Measurements from ENCODE around the gene MAMDC4.
"Not testable (repeated sequence)": the region's sequence is repeated elsewhere in the genome, so short reads cannot be mapped to it uniquely, and the experiment has no call there.

DNA sequence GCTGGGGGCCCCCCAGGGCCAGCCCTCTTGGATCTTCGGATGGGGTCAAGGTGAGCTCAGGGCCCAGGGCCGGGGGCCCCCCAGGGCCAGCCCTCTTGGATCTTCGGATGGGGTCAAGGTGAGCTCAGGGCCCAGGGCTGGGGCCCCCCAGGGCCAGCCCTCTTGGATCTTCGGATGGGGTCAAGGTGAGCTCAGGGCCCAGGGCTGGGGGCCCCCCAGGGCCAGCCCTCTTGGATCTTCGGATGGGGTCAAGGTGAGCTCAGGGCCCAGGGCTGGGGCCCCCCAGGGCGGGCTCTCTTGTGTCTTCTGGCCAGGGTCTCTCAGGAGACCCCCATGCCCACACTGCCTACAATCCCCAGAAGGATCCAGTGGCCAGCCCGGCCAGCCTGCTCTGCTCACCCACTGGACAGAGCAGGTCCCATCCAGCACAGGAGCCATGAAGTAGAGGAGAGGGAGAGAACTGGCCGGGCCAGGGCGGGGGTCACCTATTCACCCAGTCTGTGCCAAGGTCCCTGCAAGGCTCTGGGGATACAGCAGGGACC, 49.1 kb upstream of the MAMDC4 start:
- TF ChIP-seq POLR2A, POLR2AphosphoS5 (IDR thresholded peaks at IDR 0.05): not testable (repeated sequence)
- TF ChIP-seq, protein P1, sequence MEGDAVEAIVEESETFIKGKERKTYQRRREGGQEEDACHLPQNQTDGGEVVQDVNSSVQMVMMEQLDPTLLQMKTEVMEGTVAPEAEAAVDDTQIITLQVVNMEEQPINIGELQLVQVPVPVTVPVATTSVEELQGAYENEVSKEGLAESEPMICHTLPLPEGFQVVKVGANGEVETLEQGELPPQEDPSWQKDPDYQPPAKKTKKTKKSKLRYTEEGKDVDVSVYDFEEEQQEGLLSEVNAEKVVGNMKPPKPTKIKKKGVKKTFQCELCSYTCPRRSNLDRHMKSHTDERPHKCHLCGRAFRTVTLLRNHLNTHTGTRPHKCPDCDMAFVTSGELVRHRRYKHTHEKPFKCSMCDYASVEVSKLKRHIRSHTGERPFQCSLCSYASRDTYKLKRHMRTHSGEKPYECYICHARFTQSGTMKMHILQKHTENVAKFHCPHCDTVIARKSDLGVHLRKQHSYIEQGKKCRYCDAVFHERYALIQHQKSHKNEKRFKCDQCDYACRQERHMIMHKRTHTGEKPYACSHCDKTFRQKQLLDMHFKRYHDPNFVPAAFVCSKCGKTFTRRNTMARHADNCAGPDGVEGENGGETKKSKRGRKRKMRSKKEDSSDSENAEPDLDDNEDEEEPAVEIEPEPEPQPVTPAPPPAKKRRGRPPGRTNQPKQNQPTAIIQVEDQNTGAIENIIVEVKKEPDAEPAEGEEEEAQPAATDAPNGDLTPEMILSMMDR (IDR thresholded peaks at IDR 0.05): not testable (repeated sequence)

Data from gastroesophageal sphincter (tissue), 3 donors.